ENCODE measurements around the gene EVA1B.

EVA1B gene

GRCh38 chr1:36352910-36353878 is 29.7 kb upstream of the EVA1B start:
- no peak overlapping the region for H3K4me3 ChIP-seq (ENCODE audit: low read depth, low read length)
- no peak for TF ChIP-seq CTCF (IDR thresholded peaks at IDR 0.05; ENCODE audit: low read depth, low read length)

GRCh38 chr1:36352125-36352909 is 28.9 kb upstream of the EVA1B start:
- 0 out of 2 replicates have a peak, but pooled peaks have one; percentile 11 for TF ChIP-seq CTCF (IDR thresholded peaks at IDR 0.05; ENCODE audit: low read depth, low read length)
- H3K4me3 ChIP-seq (ENCODE audit: low read depth, low read length) = no peak overlapping the region

DNA sequence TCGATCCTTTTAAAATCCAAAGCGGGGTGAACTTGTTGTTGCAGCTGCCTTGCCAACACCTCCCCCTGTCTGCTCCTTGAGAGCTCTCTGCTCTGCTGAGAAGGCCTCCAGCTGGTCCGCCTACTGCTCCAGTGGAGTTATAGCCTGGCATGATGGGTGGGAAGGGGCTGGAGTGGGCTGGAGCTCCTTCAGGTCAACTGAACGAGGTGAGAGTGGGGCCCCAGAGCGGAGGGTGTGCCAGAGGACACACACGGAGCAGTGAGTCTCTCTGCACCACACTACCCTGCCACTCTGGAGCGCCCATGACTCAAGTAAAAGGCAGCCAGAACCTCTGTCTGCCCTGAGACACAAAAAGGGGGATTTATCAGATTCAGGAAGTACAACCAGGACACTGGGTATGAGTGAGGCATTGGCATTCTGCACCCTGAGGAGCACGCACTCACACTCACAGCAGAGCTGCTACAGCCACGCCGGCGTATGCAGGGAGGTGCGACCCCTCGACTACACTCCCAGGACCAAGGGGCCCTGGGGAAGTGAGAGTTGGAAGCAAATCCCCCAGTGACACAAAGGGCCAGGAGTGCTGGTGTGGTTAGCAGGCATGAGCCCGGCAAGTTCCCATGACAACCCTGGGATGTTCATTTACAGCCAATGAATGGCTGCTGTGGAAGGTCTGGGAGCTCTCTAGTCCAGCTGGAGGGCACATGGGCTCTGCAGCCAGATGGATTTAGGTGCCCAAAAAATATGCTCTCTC is 28.0 kb upstream of the EVA1B start:
- no peak for TF ChIP-seq CTCF (IDR thresholded peaks at IDR 0.05; ENCODE audit: low read depth, low read length)
- peak overlapping the region; percentile 32 for H3K4me3 ChIP-seq (ENCODE audit: low read depth, low read length)

DNA sequence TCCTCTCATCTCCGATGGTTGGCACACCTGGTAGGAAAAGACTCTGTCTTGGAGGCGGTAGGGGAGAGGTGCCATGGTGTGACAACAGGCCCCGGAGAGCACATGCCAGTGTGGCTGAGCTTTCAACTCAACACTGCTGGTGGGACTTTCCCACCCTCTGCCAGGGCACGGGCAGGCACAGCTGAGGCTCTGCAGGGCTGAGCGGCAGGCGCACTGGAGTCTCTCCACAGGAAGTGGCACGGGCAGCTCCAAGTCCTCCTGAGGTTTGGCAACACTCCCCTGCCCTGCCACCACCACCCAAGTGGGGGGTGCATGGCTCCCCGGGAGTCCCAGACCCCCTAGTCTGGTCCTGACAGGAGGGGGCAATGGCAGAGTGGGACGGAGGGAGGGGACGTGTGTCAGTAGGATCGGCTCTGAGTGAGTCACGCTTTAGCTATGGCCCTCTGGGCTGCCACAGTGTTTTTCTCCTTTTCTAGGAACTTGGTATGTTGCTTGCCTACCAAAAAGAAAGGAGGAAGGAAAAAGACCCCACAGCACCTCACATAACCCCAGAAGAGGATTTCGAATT is 27.3 kb upstream of the EVA1B start:
- TF ChIP-seq CTCF (IDR thresholded peaks at IDR 0.05; ENCODE audit: low read depth, low read length) = no peak
- peak overlapping the region; percentile 32 for H3K4me3 ChIP-seq (ENCODE audit: low read depth, low read length)

DNA sequence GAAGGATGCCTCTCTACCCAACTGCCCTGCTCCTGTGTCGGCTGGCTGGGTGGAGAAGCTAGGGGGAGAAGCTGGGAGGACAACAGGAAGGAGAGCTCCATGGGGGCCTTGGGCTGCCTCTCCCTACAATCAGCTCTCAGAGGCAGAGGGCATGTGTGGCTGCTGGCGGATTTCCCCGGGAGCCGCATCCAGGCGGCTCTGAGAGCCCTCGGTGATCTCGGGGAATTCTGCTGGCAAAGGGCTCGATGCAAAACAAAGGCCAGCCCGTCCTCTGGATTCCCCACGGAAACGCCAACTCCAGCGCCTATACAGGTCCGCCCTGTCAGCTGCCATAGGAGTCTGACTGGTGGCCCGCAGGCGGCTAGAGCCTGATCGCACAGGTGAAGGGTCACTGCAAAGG is 26.4 kb upstream of the EVA1B start:
- no peak overlapping the region for H3K4me3 ChIP-seq (ENCODE audit: low read depth, low read length)
- no peak for TF ChIP-seq CTCF (IDR thresholded peaks at IDR 0.05; ENCODE audit: low read depth, low read length)

DNA sequence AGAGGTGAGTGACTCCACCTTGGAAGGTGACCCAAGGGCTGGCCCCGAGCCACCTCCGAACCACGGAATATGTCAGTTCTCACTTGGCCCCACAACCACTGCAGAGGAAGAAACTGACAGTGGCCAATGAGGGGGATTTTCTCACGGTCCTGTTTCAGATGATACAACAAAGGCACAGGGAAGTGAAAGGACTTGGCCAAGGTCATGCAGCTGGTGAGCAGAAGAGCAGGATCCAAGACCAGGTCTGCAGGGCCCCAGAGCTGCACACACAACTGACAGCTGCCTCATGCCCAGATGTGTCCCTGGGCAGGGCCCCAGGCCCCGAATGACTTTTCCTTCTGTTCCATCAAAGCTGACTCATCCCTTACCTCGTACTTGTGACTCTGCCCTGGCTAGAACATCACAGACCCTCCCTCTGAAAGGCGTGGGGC is 25.8 kb upstream of the EVA1B start:
- TF ChIP-seq CTCF (IDR thresholded peaks at IDR 0.05; ENCODE audit: low read depth, low read length) = no peak
- no peak overlapping the region for H3K4me3 ChIP-seq (ENCODE audit: low read depth, low read length)
